H1 (cell line): ENCODE measurements around the gene UBP1. TPM values are rescaled to one million over a fixed set of nuclear protein-coding genes. Genes with fewer than 3 reads are reported as not detected.

ENCODE experiments used
- CTCF ChIA-PET: fragments of 300-600 bp; sonication (Branson Sonifier 250); formaldehyde crosslinking; loops from one replicate; lab custom pipeline; 2021; ENCODE audit not compliant: partially characterized antibody; lab: Charles Lee
- POLR2A ChIA-PET: fragments of 300-600 bp; sonication (Branson Sonifier 250); formaldehyde crosslinking; loops from one replicate; lab custom pipeline; 2021; ENCODE audit warnings: inconsistent platforms; ENCODE audit not compliant: partially characterized antibody; lab: Charles Lee
- DNase-seq, 2 experiments: peaks; one replicate each; pipeline versions ENCODE4 v3.0.0 to v3.0.0-alpha.2; 2010 to 2022; ENCODE audit warnings: low spot score in 2 of 2, low read depth in 1 of 2, mixed read lengths in 1 of 2
- FAIRE-seq: peaks from 2 replicates; lab custom pipeline; 2011; peaks lifted over from hg19 to GRCh38; lab: Jason Lieb, UNC
- H2AFZ ChIP-seq: 2 replicates; pipeline ENCODE4 v1.8.1; 2012; ENCODE audit warnings: low read length, inconsistent platforms
- H2AK5ac ChIP-seq: 2 replicates; pipeline ENCODE4 v1.6.1; 2013; ENCODE audit warnings: low read depth, low read length
- H2BK120ac ChIP-seq: replicated peaks from 2 replicates; pipeline ENCODE3; 2013; ENCODE audit warnings: low read depth, low read length, inconsistent platforms
- H2BK12ac ChIP-seq: 2 replicates; pipeline ENCODE4 v1.6.1; 2013; ENCODE audit warnings: low read depth, low read length
- H2BK15ac ChIP-seq: 2 replicates; pipeline ENCODE4 v1.6.1; 2013; ENCODE audit warnings: low read length
- H2BK20ac ChIP-seq: 2 replicates; pipeline ENCODE4 v1.6.1; 2013; ENCODE audit warnings: low read length
- H2BK5ac ChIP-seq: 2 replicates; pipeline ENCODE4 v1.6.1; 2013; ENCODE audit warnings: low read depth, low read length
- H3K14ac ChIP-seq: 2 replicates; pipeline ENCODE4 v1.6.1; 2013; ENCODE audit warnings: inconsistent platforms; ENCODE audit not compliant: insufficient read length
- H3K18ac ChIP-seq: 2 replicates; pipeline ENCODE4 v1.6.1; 2013; ENCODE audit warnings: low read length; ENCODE audit errors: extremely low read depth
- H3K23ac ChIP-seq: 2 replicates; pipeline ENCODE4 v1.6.1; 2013; ENCODE audit warnings: inconsistent platforms; ENCODE audit not compliant: insufficient read length
- H3K23me2 ChIP-seq: 2 replicates; pipeline ENCODE4 v1.6.1; 2013; ENCODE audit warnings: low read depth, low read length
- H3K27ac ChIP-seq: 2 replicates; pipeline ENCODE4 v1.6.1; 2011; ENCODE audit warnings: low read depth, low read length, inconsistent platforms
- H3K27me3 ChIP-seq, 4 experiments: replicated peaks in 1 of 4; 1 replicate in 1 of 4; 2 replicates in 3 of 4; pipeline versions ENCODE4 v1.6.1 to v1.8.1; 2011 to 2013; ENCODE audit warnings: low read length in 3 of 4, mild to moderate bottlenecking in 3 of 4, inconsistent platforms in 2 of 4, mixed read lengths in 2 of 4, moderate library complexity in 1 of 4; ENCODE audit not compliant: control insufficient read depth in 3 of 4, insufficient read depth in 3 of 4; ENCODE audit errors: extremely low read depth in 1 of 4
- H3K36me3 ChIP-seq, 4 experiments: 2 replicates each; pipeline versions ENCODE4 v1.6.1 to v1.8.1; 2011 to 2013; ENCODE audit warnings: mild to moderate bottlenecking in 4 of 4, low read length in 3 of 4, moderate library complexity in 2 of 4, control low read depth in 1 of 4, inconsistent platforms in 1 of 4; ENCODE audit not compliant: insufficient read depth in 4 of 4, control insufficient read depth in 2 of 4
- H3K4ac ChIP-seq: replicated peaks from 2 replicates; pipeline ENCODE3; 2013; ENCODE audit warnings: low read length, low read depth, mixed read lengths, inconsistent platforms; ENCODE audit not compliant: insufficient read length
- H3K4me1 ChIP-seq, 4 experiments: replicated peaks in 1 of 4; 1 replicate in 1 of 4; 2 replicates in 3 of 4; pipeline versions ENCODE4 v1.6.1 to v1.8.1; 2011 to 2013; ENCODE audit warnings: low read length in 3 of 4, inconsistent platforms in 2 of 4, mixed read lengths in 1 of 4; ENCODE audit not compliant: insufficient read depth in 4 of 4, control insufficient read depth in 3 of 4
- H3K4me2 ChIP-seq, 2 experiments: 2 replicates each; pipeline versions ENCODE4 v1.6.1 to v1.8.1; 2011 to 2013; ENCODE audit warnings: low read depth in 2 of 2, low read length in 2 of 2, control low read depth in 1 of 2, inconsistent platforms in 1 of 2, mild to moderate bottlenecking in 1 of 2; ENCODE audit not compliant: insufficient read depth in 1 of 2
- H3K4me3 ChIP-seq, 4 experiments: fragments of 200-600, 300-600 bp in 1 of 4; sonication (generic), shearing (Covaris generic), sonication (Bioruptor Twin) in 1 of 4; 2 replicates each; pipeline versions ENCODE4 v1.5.1 to v1.8.1; 2011 to 2016; ENCODE audit warnings: low read length in 4 of 4, low read depth in 3 of 4, control low read depth in 2 of 4, inconsistent platforms in 2 of 4, mild to moderate bottlenecking in 2 of 4, mixed read lengths in 1 of 4, moderate library complexity in 1 of 4; ENCODE audit not compliant: insufficient read depth in 2 of 4; ENCODE audit errors: extremely low read depth in 1 of 4
- H3K56ac ChIP-seq: replicated peaks from 2 replicates; pipeline ENCODE3; 2013; ENCODE audit warnings: low read depth, mild to moderate bottlenecking, mixed read lengths, low read length, inconsistent platforms; ENCODE audit not compliant: insufficient read length
- H3K79me1 ChIP-seq: 2 replicates; pipeline ENCODE4 v1.6.1; 2013; ENCODE audit warnings: low read depth, low read length, control low read depth
- H3K79me2 ChIP-seq, 2 experiments: 2 replicates each; pipeline versions ENCODE4 v1.6.1 to v1.8.1; 2012 to 2013; ENCODE audit warnings: low read length in 2 of 2, mild to moderate bottlenecking in 2 of 2, inconsistent platforms in 1 of 2; ENCODE audit not compliant: insufficient read depth in 2 of 2, control insufficient read depth in 1 of 2
- H3K9ac ChIP-seq, 4 experiments: replicated peaks in 1 of 4; 1 replicate in 1 of 4; 2 replicates in 3 of 4; pipeline versions ENCODE4 v1.6.1 to v1.8.1; 2011 to 2013; ENCODE audit warnings: low read depth in 3 of 4, low read length in 3 of 4, control low read depth in 2 of 4, mild to moderate bottlenecking in 2 of 4, moderate library complexity in 2 of 4, inconsistent platforms in 1 of 4; ENCODE audit errors: extremely low read depth in 1 of 4
- H3K9me3 ChIP-seq, 2 experiments: 2 replicates each; pipeline versions ENCODE4 v1.6.1 to v1.8.1; 2012 to 2013; ENCODE audit warnings: mild to moderate bottlenecking in 2 of 2, moderate library complexity in 2 of 2, control low read depth in 1 of 2, inconsistent platforms in 1 of 2, low read depth in 1 of 2, low read length in 1 of 2, mixed read lengths in 1 of 2; ENCODE audit not compliant: insufficient read depth in 2 of 2
- H4K20me1 ChIP-seq, 2 experiments: replicated peaks in 1 of 2; 2 replicates each; pipeline versions ENCODE3 to v1.8.1; 2011 to 2013; ENCODE audit warnings: inconsistent platforms in 2 of 2, low read length in 2 of 2, mild to moderate bottlenecking in 1 of 2; ENCODE audit not compliant: insufficient read depth in 2 of 2, control insufficient read depth in 1 of 2
- H4K5ac ChIP-seq: 2 replicates; pipeline ENCODE4 v1.6.1; 2013; ENCODE audit warnings: low read length, low read depth, mixed read lengths, inconsistent platforms; ENCODE audit not compliant: insufficient read length
- H4K8ac ChIP-seq: 2 replicates; pipeline ENCODE4 v1.8.0; 2013; ENCODE audit warnings: mild to moderate bottlenecking, moderate library complexity, low read length, inconsistent platforms; ENCODE audit not compliant: insufficient read depth; ENCODE audit errors: extremely low read depth
- H4K91ac ChIP-seq: replicated peaks from 2 replicates; pipeline ENCODE3; 2013; ENCODE audit warnings: low read length, mixed read lengths, inconsistent platforms; ENCODE audit not compliant: insufficient read length
- CBX5 ChIP-seq: fragments of 300-800, 300-1000 bp; sonication (generic); IDR thresholded peaks from 2 replicates; pipeline ENCODE4 v1.7.1; 2016; ENCODE audit warnings: antibody characterized with exemption, low read length, low read depth
- POLR2AphosphoS5 ChIP-seq: IDR thresholded peaks from 2 replicates; pipeline ENCODE4 v1.6.1; 2011; ENCODE audit warnings: low read depth, low read length
- SIRT6 ChIP-seq: IDR thresholded peaks from one replicate; pipeline ENCODE4 v1.7.1; 2012; ENCODE audit warnings: low read length, inconsistent platforms
- ZNF274 ChIP-seq: IDR thresholded peaks from 2 replicates; pipeline ENCODE4 v1.7.0; 2012; ENCODE audit warnings: low read length, borderline replicate concordance; ENCODE audit errors: extremely low read depth
- WGBS, 2 experiments: shearing (Covaris generic) in 1 of 2; methylation state at CpG; one replicate each; pipeline versions ENCODE4 v1.1.6 to v1.1.7; 2013 to 2015; ENCODE audit warnings: low lambda C conversion rate in 2 of 2, mixed read lengths in 2 of 2, inconsistent platforms in 1 of 2, low coverage in 1 of 2, missing lambda C conversion rate in 1 of 2; ENCODE audit not compliant: insufficient replicate concordance in 2 of 2, insufficient coverage in 1 of 2, insufficient read length in 1 of 2; ENCODE audit errors: extremely low coverage in 1 of 2, missing lambda C conversion rate in 1 of 2; 5-methylcytosine and 5-hydroxymethylcytosine counted together
- polyA plus RNA-seq, 7 experiments: library from polyadenylated mRNA; depleted of rRNA in 3 of 7; stranded (reverse) in 5 of 7; unstranded in 2 of 7; fragments of >200 nt in 5 of 7; fragments of 200-250 nt in 2 of 7; gene quantifications; 1 replicate in 5 of 7; 2 replicates in 1 of 7; 4 replicates in 1 of 7; pipeline versions ENCODE4 v1.2.1 to v1.2.3, GENCODE V29; 2011 to 2013; ENCODE audit warnings: missing spikeins in 2 of 7, mixed read lengths in 2 of 7
- total RNA-seq: library from RNA; stranded (reverse); fragmentation: NEBNext Ultra II Directional; extraction: Animal tissue kit (Norgen Biotek cat#: 25700); gene quantifications from 2 replicates; pipeline ENCODE4 v1.2.1, GENCODE V29; 2021

Gene UBP1
- total and polyA plus RNA-seq, 2 of the 8 experiments (the other 6 are each of a cell fraction or from before 2014, with no cell fraction given) = 47.3 to 71.9 TPM

DNA sequence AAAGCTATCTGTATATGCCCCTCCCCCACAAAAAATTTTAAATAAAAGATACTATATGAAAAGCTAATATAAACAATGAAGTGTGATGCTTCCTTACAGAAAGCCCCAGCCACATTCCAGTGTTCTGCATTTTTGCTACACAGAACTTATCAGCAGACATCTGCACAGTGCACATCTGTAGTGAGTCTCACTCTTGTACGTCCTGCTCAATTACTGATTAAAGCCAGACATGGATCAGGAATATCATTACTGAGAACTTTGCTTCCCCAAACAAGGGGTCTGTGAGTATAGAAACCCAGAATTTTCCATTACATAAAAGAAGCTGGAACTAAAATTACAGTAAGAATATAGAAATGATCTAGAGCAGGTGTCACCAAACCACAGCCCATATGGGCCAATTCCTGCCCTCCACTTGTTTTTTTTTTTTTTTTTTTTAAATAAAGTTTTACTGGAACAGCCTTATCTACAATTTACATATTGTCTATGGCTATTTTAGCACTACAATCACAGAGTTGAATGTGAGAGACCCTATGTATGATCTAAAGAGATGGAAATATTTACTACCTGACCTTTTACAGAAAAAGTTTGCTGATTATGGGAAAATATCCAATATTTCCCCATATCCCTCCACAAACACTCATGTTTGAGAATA lies 45.7 kb downstream of the UBP1 start:
- POLR2A ChIA-PET = interaction anchor here (1.7 kb wide), 1 partner anchor 8 kb away, joined by 4 read pairs; no protein-coding TSS in a partner anchor
- FAIRE-seq = no peak
- peaks cover 29 to 100% (median 65%) of the 10 kb centered on the region in 4 experiments for H3K36me3 ChIP-seq

More for the DNA sequence above, 45.7 kb downstream of the UBP1 start:
- H3K23ac ChIP-seq = no peak overlapping the region
- H4K91ac ChIP-seq = no peak overlapping the region
- H3K14ac ChIP-seq = no peak overlapping the region
- no peak overlapping the region for H2BK12ac ChIP-seq
- no peak overlapping the region for H3K56ac ChIP-seq
- no peaks in the 10 kb centered on the region for H3K79me2 ChIP-seq
- H3K9ac ChIP-seq = no peak overlapping the region
- no peak overlapping the region for H2AFZ ChIP-seq
- no peaks in the 10 kb centered on the region for H3K9me3 ChIP-seq
- H3K4ac ChIP-seq = no peak overlapping the region
- H3K23me2 ChIP-seq = no peaks in the 10 kb centered on the region
- H3K4me2 ChIP-seq = no peak overlapping the region
- no peak overlapping the region for H3K4me3 ChIP-seq
- no peaks in the 10 kb centered on the region for H3K4me1 ChIP-seq
- DNase-seq = no peak
- no peak overlapping the region for H3K27ac ChIP-seq
- no peak overlapping the region for H3K18ac ChIP-seq
- H4K20me1 ChIP-seq = peaks cover 0 to 5% of the 10 kb centered on the region in 2 experiments
- CTCF ChIA-PET = interaction anchor here (0.6 to 2.2 kb wide), 8 partner anchors 9 to 999 kb away, joined by 3 to 9 read pairs (median 4); no protein-coding TSS in a partner anchor
- TF ChIP-seq POLR2AphosphoS5 (no peak), CBX5 (no peak), ZNF274 (no peak), SIRT6 (no peak)
- TF ChIP-seq, all 59 proteins: peak for 0
- Histone ChIP-seq H2BK20ac (no peak overlapping the region), H2AK5ac (no peak overlapping the region), H3K79me1 (0 out of 2 replicates have a peak, but pooled peaks cover 2% of the 10 kb centered on the region), H2BK5ac (no peak overlapping the region), H2BK120ac (no peak overlapping the region), H4K5ac (no peak overlapping the region), H4K8ac (no peak overlapping the region), H3K27me3 (no peaks in the 10 kb centered on the region), H2BK15ac (no peak overlapping the region)
- WGBS, 2 experiments = 96% methylated on average over 1 of the region's 1 CpG; no CpG with 5 or more reads in 1 of the 2 experiments
